Bronchial epithelial cell (primary cell): ENCODE data around the gene PRSS36. TPM values are rescaled to one million over a fixed set of nuclear protein-coding genes. Genes with fewer than 3 reads are reported as not detected.

Experiments
- DNase-seq: peaks from one replicate; pipeline ENCODE4 v3.0.0-alpha.2; 2010; ENCODE audit warnings: low read depth
- FAIRE-seq: peaks from 2 replicates; lab custom pipeline; 2011; peaks lifted over from hg19 to GRCh38; lab: Jason Lieb, UNC
- H3K27me3 ChIP-seq: 2 replicates; pipeline ENCODE4 v1.5.1; 2011; ENCODE audit warnings: low read length; ENCODE audit not compliant: control insufficient read depth, insufficient read depth
- H3K36me3 ChIP-seq: 2 replicates; pipeline ENCODE4 v1.5.1; 2011; ENCODE audit warnings: low read length; ENCODE audit not compliant: control insufficient read depth, insufficient read depth
- H3K4me3 ChIP-seq: 2 replicates; pipeline ENCODE4 v1.5.1; 2011; ENCODE audit warnings: mild to moderate bottlenecking, low read depth, low read length, control low read depth
- CTCF ChIP-seq: IDR thresholded peaks from 2 replicates; pipeline ENCODE4 v1.5.1; 2011; ENCODE audit warnings: mild to moderate bottlenecking, moderate library complexity, low read length, control low read depth, inconsistent platforms; ENCODE audit not compliant: insufficient read depth, severe bottlenecking
- total RNA-seq: library from RNA; depleted of rRNA; stranded (reverse); fragments of >200 nt; gene quantifications from 2 replicates; pipeline ENCODE4 v1.2.1, GENCODE V29; 2014

The PRSS36 gene
- total RNA-seq, 1 donor from 2014 or later: 0.26 TPM

DNA sequence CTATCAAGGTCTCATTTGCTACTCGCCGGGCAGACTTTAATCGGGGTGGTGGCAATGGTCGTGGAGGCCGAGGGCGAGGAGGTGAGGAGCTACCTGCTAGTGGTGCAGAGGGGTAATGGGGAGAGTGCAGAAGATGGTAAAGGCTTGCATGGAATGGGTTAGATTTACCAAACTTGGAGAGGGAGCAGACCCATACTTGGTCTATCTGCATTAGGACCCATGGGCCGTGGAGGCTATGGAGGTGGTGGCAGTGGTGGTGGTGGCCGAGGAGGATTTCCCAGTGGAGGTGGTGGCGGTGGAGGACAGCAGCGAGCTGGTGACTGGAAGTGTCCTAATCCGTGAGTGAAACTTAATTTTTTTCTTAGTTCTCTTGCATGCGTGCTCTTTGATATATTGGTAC, 40.2 kb upstream of the PRSS36 start:
- no peak for TF ChIP-seq CTCF
- Histone ChIP-seq H3K36me3 (peaks cover 60% of the 10 kb centered on the region), H3K4me3 (no peak overlapping the region), H3K27me3 (no peaks in the 10 kb centered on the region)
- DNase-seq (no peak), FAIRE-seq (no peak)

DNA sequence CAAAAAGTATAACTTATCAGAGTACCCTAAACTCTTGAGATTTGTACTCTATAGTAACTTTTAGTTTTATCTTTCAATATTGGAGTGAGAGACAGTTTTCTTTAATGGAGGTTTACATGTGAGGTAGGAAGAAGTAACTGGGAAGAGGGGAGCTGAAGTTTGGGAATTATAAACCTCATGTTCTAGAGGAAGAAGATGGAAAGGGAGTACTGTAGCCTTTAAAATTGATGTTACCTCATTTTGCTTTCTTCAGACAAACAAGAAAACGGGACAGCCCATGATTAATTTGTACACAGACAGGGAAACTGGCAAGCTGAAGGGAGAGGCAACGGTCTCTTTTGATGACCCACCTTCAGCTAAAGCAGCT, 39.5 kb upstream of the PRSS36 start:
- no peak for TF ChIP-seq CTCF
- FAIRE-seq: no peak
- DNase-seq: no peak
- Histone ChIP-seq H3K36me3 (peaks cover 60% of the 10 kb centered on the region), H3K27me3 (no peaks in the 10 kb centered on the region), H3K4me3 (no peak overlapping the region)

- FAIRE-seq (no peak), DNase-seq (no peak)
Measured at GRCh38 chr16:31188450-31189411, 38.9 kb upstream of the PRSS36 start.

GRCh38 chr16:31187808-31188189, 37.9 kb upstream of the PRSS36 start:
- FAIRE-seq: no peak
- no peak for DNase-seq
- no peak overlapping the region for H3K4me3 ChIP-seq
- H3K27me3 ChIP-seq: no peaks in the 10 kb centered on the region
- no peak for TF ChIP-seq CTCF
- H3K36me3 ChIP-seq: peaks cover 65% of the 10 kb centered on the region

More at GRCh38 chr16:31188450-31189411, 38.9 kb upstream of the PRSS36 start:
- Histone ChIP-seq H3K4me3 (no peak overlapping the region), H3K36me3 (peaks cover 62% of the 10 kb centered on the region), H3K27me3 (no peaks in the 10 kb centered on the region)
- no peak for TF ChIP-seq CTCF

- TF ChIP-seq CTCF: no peak
- H3K36me3 ChIP-seq: peaks cover 68% of the 10 kb centered on the region
- no peak overlapping the region for H3K4me3 ChIP-seq
- no peaks in the 10 kb centered on the region for H3K27me3 ChIP-seq
- FAIRE-seq: no peak
- no peak for DNase-seq
Measured at GRCh38 chr16:31186930-31187807, 37.3 kb upstream of the PRSS36 start.
